Fibroblast of lung (primary cell): Measurements from ENCODE around the gene LARP7. TPM values are rescaled to one million over a fixed set of nuclear protein-coding genes. Genes with fewer than 3 reads are reported as not detected.

Experiments
- DNase-seq, 2 donors: peaks; one replicate each; pipeline versions ENCODE4 v3.0.0 to v3.0.0-alpha.2; 2010; ENCODE audit warnings: low read depth in 2 of 2
- H2AFZ ChIP-seq: 2 replicates; pipeline ENCODE4 v1.5.1; 2012; ENCODE audit warnings: low read length, control low read depth, inconsistent platforms
- H3K27ac ChIP-seq: 2 replicates; pipeline ENCODE4 v1.5.1; 2011; ENCODE audit warnings: low read length, control low read depth; ENCODE audit not compliant: insufficient read depth
- H3K27me3 ChIP-seq: 2 replicates; pipeline ENCODE4 v1.5.1; 2011; ENCODE audit warnings: mild to moderate bottlenecking, low read length; ENCODE audit not compliant: control insufficient read depth, insufficient read depth
- H3K36me3 ChIP-seq: 2 replicates; pipeline ENCODE4 v1.5.1; 2011; ENCODE audit warnings: low read length; ENCODE audit not compliant: control insufficient read depth, insufficient read depth
- H3K4me1 ChIP-seq: 2 replicates; pipeline ENCODE4 v1.5.1; 2011; ENCODE audit warnings: low read length; ENCODE audit not compliant: control insufficient read depth, insufficient read depth; ENCODE audit errors: extremely low read depth
- H3K4me2 ChIP-seq: 2 replicates; pipeline ENCODE4 v1.5.1; 2011; ENCODE audit warnings: low read length, control low read depth; ENCODE audit not compliant: insufficient read depth; ENCODE audit errors: extremely low read depth
- H3K4me3 ChIP-seq, 4 experiments: fragments of 200-600 bp in 1 of 4; sonication (generic) in 1 of 4; replicated peaks in 1 of 4; 2 replicates each; pipeline ENCODE4 v1.5.1; 2011 to 2016; ENCODE audit warnings: low read length in 4 of 4, low read depth in 3 of 4, mild to moderate bottlenecking in 3 of 4, control low read depth in 2 of 4, inconsistent platforms in 1 of 4, mixed read lengths in 1 of 4; ENCODE audit not compliant: insufficient read depth in 1 of 4; ENCODE audit errors: control extremely low read depth in 1 of 4
- H3K79me2 ChIP-seq: 2 replicates; pipeline ENCODE4 v1.5.1; 2012; ENCODE audit warnings: mild to moderate bottlenecking, low read length, inconsistent platforms; ENCODE audit not compliant: control insufficient read depth, insufficient read depth
- H3K9ac ChIP-seq: 2 replicates; pipeline ENCODE4 v1.5.1; 2011; ENCODE audit warnings: mild to moderate bottlenecking, low read length, control low read depth; ENCODE audit not compliant: insufficient read depth
- H3K9me3 ChIP-seq: 2 replicates; pipeline ENCODE4 v1.5.1; 2012; ENCODE audit warnings: low read depth, low read length; ENCODE audit not compliant: control insufficient read depth, insufficient read depth
- H4K20me1 ChIP-seq: 2 replicates; pipeline ENCODE4 v1.5.1; 2011; ENCODE audit warnings: low read length; ENCODE audit not compliant: control insufficient read depth, insufficient read depth; ENCODE audit errors: extremely low read depth
- CTCF ChIP-seq, 2 donors: IDR thresholded peaks in 1 of 2; conservative IDR thresholded peaks in 1 of 2; 1 replicate in 1 of 2; 2 replicates in 1 of 2; pipeline ENCODE4 v1.5.1; 2011 to 2012; ENCODE audit warnings: low read length in 2 of 2, control low read depth in 1 of 2, inconsistent platforms in 1 of 2, low read depth in 1 of 2, mild to moderate bottlenecking in 1 of 2
- EZH2 ChIP-seq: IDR thresholded peaks from 2 replicates; pipeline ENCODE4 v1.5.1; 2012; ENCODE audit warnings: low read length, control low read depth, mild to moderate bottlenecking; ENCODE audit errors: missing control alignments
- polyA plus RNA-seq, 2 donors: library from polyadenylated mRNA; depleted of rRNA in 1 of 2; stranded (reverse) in 1 of 2; unstranded in 1 of 2; fragments of >200 nt; gene quantifications; 2 replicates each; pipeline ENCODE4 v1.2.1, GENCODE V29; 2011 to 2012; ENCODE audit warnings: missing spikeins in 1 of 2
- total RNA-seq: library from RNA; depleted of rRNA; stranded (reverse); fragments of >200 nt; gene quantifications from 2 replicates; pipeline ENCODE4 v1.2.1, GENCODE V29; 2014

The LARP7 gene
- total and polyA plus RNA-seq, 2 donors (not counting 1 experiment from before 2014, with no cell fraction given), result 37.8 to 39.1 TPM

- DNase-seq, result no peak
- no peaks in the 10 kb centered on the region for H4K20me1 ChIP-seq
- no peaks in the 10 kb centered on the region for H3K36me3 ChIP-seq
- no peak overlapping the region for H3K9ac ChIP-seq
- no peaks in the 10 kb centered on the region for H3K9me3 ChIP-seq
- no peak overlapping the region for H3K4me2 ChIP-seq
- no peak overlapping the region for H3K4me3 ChIP-seq
- no peak overlapping the region for H3K27ac ChIP-seq
- no peaks in the 10 kb centered on the region for H3K27me3 ChIP-seq
- no peak overlapping the region for H2AFZ ChIP-seq
- no peaks in the 10 kb centered on the region for H3K79me2 ChIP-seq
- H3K4me1 ChIP-seq, result no peaks in the 10 kb centered on the region
- TF ChIP-seq EZH2 (no peak), CTCF (conservative IDR thresholded peaks at IDR 0.05 in 1 of 2, IDR thresholded peaks at IDR 0.05 in 1 of 2; ENCODE audit: low read depth in 1 of 2, low read length in 2 of 2) (no peak)
Measured at GRCh38 chr4:112668131-112668530, 31.2 kb downstream of the LARP7 start.

GRCh38 chr4:112673076-112673475 lies 36.1 kb downstream of the LARP7 start:
- Histone ChIP-seq H3K4me3 (no peak overlapping the region), H3K27me3 (no peaks in the 10 kb centered on the region), H3K4me2 (no peak overlapping the region), H3K4me1 (no peaks in the 10 kb centered on the region), H3K27ac (no peak overlapping the region), H2AFZ (no peak overlapping the region), H3K36me3 (no peaks in the 10 kb centered on the region), H3K79me2 (no peaks in the 10 kb centered on the region), H3K9ac (no peak overlapping the region), H4K20me1 (no peaks in the 10 kb centered on the region), H3K9me3 (no peaks in the 10 kb centered on the region)
- TF ChIP-seq CTCF (conservative IDR thresholded peaks at IDR 0.05 in 1 of 2, IDR thresholded peaks at IDR 0.05 in 1 of 2; ENCODE audit: low read depth in 1 of 2, low read length in 2 of 2) (no peak), EZH2 (no peak)
- no peak for DNase-seq

- H3K27me3 ChIP-seq, result no peaks in the 10 kb centered on the region
- H2AFZ ChIP-seq, result no peak overlapping the region
- H3K4me2 ChIP-seq, result no peak overlapping the region
- H3K27ac ChIP-seq, result no peak overlapping the region
- no peak for DNase-seq
- H3K9me3 ChIP-seq, result no peaks in the 10 kb centered on the region
- no peaks in the 10 kb centered on the region for H4K20me1 ChIP-seq
- H3K36me3 ChIP-seq, result no peaks in the 10 kb centered on the region
- no peaks in the 10 kb centered on the region for H3K79me2 ChIP-seq
- no peaks in the 10 kb centered on the region for H3K4me1 ChIP-seq
- TF ChIP-seq EZH2 (no peak), CTCF (conservative IDR thresholded peaks at IDR 0.05 in 1 of 2, IDR thresholded peaks at IDR 0.05 in 1 of 2; ENCODE audit: low read depth in 1 of 2, low read length in 2 of 2) (no peak)
- H3K9ac ChIP-seq, result no peak overlapping the region
- H3K4me3 ChIP-seq, result no peak overlapping the region
Measured at GRCh38 chr4:112673686-112674085, 36.7 kb downstream of the LARP7 start.
